Osteoblast (primary cell): Measurements from ENCODE around the gene PHOX2B. TPM values are rescaled to one million over a fixed set of nuclear protein-coding genes. Genes with fewer than 3 reads are reported as not detected.
"Not testable (repeated sequence)": the region's sequence is repeated elsewhere in the genome, so short reads cannot be mapped to it uniquely, and the experiment has no call there.

ENCODE experiments used
- DNase-seq: peaks from one replicate; pipeline ENCODE4 v3.0.0; 2011; ENCODE audit warnings: low spot score, mixed read lengths; ENCODE audit not compliant: insufficient read length; ENCODE audit errors: missing footprints
- H2AFZ ChIP-seq: 2 replicates; pipeline ENCODE4 v1.6.0; 2011; ENCODE audit warnings: mild to moderate bottlenecking, low read length
- H3K27ac ChIP-seq: 2 replicates; pipeline ENCODE4 v1.5.1; 2011; ENCODE audit warnings: mild to moderate bottlenecking, low read depth, low read length, moderate library complexity
- H3K27me3 ChIP-seq: 2 replicates; pipeline ENCODE4 v1.6.0; 2012; ENCODE audit warnings: mild to moderate bottlenecking, control low read depth, inconsistent platforms, low read length, moderate library complexity; ENCODE audit not compliant: insufficient read depth
- H3K36me3 ChIP-seq: 2 replicates; pipeline ENCODE4 v1.5.1; 2011; ENCODE audit warnings: mild to moderate bottlenecking, low read length, control low read depth, moderate library complexity; ENCODE audit not compliant: insufficient read depth
- H3K4me1 ChIP-seq: 2 replicates; pipeline ENCODE4 v1.5.1; 2011; ENCODE audit warnings: mild to moderate bottlenecking, low read length, control low read depth, moderate library complexity; ENCODE audit not compliant: insufficient read depth
- H3K4me2 ChIP-seq: 2 replicates; pipeline ENCODE4 v1.6.0; 2011; ENCODE audit warnings: mild to moderate bottlenecking, low read length; ENCODE audit not compliant: insufficient read depth
- H3K4me3 ChIP-seq: fragments of 200-600 bp; sonication (generic); 3 replicates; pipeline ENCODE4 v1.5.1; 2012; ENCODE audit warnings: mild to moderate bottlenecking, low read length, inconsistent platforms; ENCODE audit not compliant: insufficient read depth
- H3K79me2 ChIP-seq: 2 replicates; pipeline ENCODE4 v1.6.0; 2012; ENCODE audit warnings: mild to moderate bottlenecking, low read length, control low read depth, inconsistent platforms; ENCODE audit not compliant: insufficient read depth
- H3K9me3 ChIP-seq: 2 replicates; pipeline ENCODE4 v1.5.1; 2011; ENCODE audit warnings: low read depth, low read length, control low read depth
- H4K20me1 ChIP-seq: 2 replicates; pipeline ENCODE4 v1.6.0; 2012; ENCODE audit warnings: mild to moderate bottlenecking, low read length, control low read depth; ENCODE audit not compliant: insufficient read depth
- total RNA-seq: library from RNA; depleted of rRNA; stranded (reverse); fragments of >200 nt; gene quantifications from 2 replicates; pipeline ENCODE4 v1.2.3, GENCODE V29; 2012
- TF ChIP-seq, protein P1 (sequence below): IDR thresholded peaks from 2 replicates; pipeline ENCODE4 v1.5.1; 2011; ENCODE audit warnings: mild to moderate bottlenecking, low read depth, low read length, moderate library complexity; ENCODE audit errors: extremely low read depth

The PHOX2B gene
- total RNA-seq, 1 donor = not detected

DNA sequence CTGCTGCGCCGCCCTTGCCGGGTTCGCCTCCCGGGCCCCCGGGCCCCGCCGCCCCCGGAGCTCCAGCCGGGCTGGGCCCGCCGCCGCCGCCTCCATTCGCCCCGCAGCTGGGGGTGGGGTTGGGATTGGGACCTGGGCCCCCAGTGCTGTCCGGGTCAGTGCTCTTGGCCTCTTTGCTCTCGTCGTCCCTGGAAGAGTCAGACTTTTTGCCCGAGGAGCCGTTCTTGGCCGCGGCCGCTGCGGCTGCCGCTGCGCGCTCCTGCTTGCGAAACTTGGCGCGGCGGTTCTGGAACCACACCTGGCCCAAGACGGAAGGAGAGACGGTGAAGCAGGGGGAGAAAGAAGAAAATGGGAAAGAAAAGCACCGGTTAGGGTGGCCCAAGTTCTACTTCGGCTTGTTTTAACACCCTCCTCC is 2.5 kb downstream of the PHOX2B start:
- no peak overlapping the region for H3K4me3 ChIP-seq
- H3K4me1 ChIP-seq = no peaks in the 10 kb centered on the region
- no peak overlapping the region for H3K27ac ChIP-seq
- H4K20me1 ChIP-seq = no peaks in the 10 kb centered on the region
- H3K27me3 ChIP-seq = peaks cover 77% of the 10 kb centered on the region
- TF ChIP-seq, protein P1, sequence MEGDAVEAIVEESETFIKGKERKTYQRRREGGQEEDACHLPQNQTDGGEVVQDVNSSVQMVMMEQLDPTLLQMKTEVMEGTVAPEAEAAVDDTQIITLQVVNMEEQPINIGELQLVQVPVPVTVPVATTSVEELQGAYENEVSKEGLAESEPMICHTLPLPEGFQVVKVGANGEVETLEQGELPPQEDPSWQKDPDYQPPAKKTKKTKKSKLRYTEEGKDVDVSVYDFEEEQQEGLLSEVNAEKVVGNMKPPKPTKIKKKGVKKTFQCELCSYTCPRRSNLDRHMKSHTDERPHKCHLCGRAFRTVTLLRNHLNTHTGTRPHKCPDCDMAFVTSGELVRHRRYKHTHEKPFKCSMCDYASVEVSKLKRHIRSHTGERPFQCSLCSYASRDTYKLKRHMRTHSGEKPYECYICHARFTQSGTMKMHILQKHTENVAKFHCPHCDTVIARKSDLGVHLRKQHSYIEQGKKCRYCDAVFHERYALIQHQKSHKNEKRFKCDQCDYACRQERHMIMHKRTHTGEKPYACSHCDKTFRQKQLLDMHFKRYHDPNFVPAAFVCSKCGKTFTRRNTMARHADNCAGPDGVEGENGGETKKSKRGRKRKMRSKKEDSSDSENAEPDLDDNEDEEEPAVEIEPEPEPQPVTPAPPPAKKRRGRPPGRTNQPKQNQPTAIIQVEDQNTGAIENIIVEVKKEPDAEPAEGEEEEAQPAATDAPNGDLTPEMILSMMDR = no peak
- no peak overlapping the region for H2AFZ ChIP-seq
- H3K36me3 ChIP-seq = no peaks in the 10 kb centered on the region
- DNase-seq = no peak
- no peak overlapping the region for H3K4me2 ChIP-seq
- H3K79me2 ChIP-seq = no peaks in the 10 kb centered on the region
- H3K9me3 ChIP-seq = no peaks in the 10 kb centered on the region

GRCh38 chr4:41745292-41746024 is 3.1 kb downstream of the PHOX2B start:
- Histone ChIP-seq H3K27ac (no peak overlapping the region), H3K9me3 (no peaks in the 10 kb centered on the region), H4K20me1 (no peaks in the 10 kb centered on the region), H3K27me3 (peaks cover 72% of the 10 kb centered on the region), H2AFZ (no peak overlapping the region), H3K79me2 (no peaks in the 10 kb centered on the region), H3K4me2 (no peak overlapping the region), H3K4me1 (no peaks in the 10 kb centered on the region), H3K36me3 (no peaks in the 10 kb centered on the region), H3K4me3 (no peak overlapping the region)
- TF ChIP-seq, protein P1 = no peak
- peak; percentile 74 for DNase-seq

DNA sequence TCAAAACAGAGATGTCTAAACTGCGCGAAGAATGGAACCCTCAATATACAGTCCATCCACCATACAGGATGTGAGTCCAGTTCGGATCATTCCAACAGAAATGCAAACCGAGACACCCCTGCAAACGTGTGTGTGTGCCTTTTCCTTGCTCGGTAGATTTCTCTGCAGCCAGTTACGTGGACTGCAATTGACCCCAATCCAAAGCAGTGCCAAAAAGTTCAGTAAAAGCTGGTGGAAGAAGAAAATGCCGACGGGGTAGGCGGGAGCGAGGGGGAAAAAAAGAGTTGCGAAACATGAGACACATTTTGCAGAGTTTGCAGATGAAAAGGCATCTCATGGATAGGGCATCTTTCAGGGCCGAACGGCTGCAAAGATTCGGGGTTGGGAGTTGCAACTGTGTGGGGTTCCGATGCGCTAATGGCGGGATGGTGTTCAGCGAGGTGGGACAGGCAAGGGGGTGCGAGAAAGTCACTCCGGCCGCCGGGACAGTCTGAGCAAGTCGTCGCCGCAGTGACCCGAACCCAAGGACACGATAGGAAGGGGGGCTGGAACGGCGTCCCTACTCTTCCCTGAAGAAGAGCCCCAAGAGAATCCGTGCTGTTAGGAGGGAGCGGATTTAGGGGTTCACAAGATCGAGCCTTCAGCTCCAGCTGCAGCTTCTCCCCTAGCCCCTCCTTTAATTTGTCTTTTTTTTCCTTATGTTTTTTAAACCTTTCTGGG is 3.8 kb downstream of the PHOX2B start:
- no peak overlapping the region for H3K27ac ChIP-seq
- H3K4me2 ChIP-seq = no peak overlapping the region
- H3K4me3 ChIP-seq = no peak overlapping the region
- H3K27me3 ChIP-seq = peaks cover 64% of the 10 kb centered on the region
- H3K79me2 ChIP-seq = no peaks in the 10 kb centered on the region
- no peak overlapping the region for H2AFZ ChIP-seq
- DNase-seq = peak; percentile 75
- H3K9me3 ChIP-seq = no peaks in the 10 kb centered on the region
- H4K20me1 ChIP-seq = no peaks in the 10 kb centered on the region
- H3K36me3 ChIP-seq = no peaks in the 10 kb centered on the region
- TF ChIP-seq, protein P1 = no peak
- no peaks in the 10 kb centered on the region for H3K4me1 ChIP-seq

- Histone ChIP-seq H3K9me3 (no peaks in the 10 kb centered on the region), H3K4me1 (no peaks in the 10 kb centered on the region), H3K4me3 (no peak overlapping the region), H3K27ac (no peak overlapping the region), H2AFZ (no peak overlapping the region), H3K79me2 (no peaks in the 10 kb centered on the region), H3K27me3 (peaks cover 31% of the 10 kb centered on the region), H3K4me2 (no peak overlapping the region), H4K20me1 (no peaks in the 10 kb centered on the region), H3K36me3 (no peaks in the 10 kb centered on the region)
- TF ChIP-seq, protein P1 = no peak
- DNase-seq = no peak
These were observed 7.2 kb downstream of the PHOX2B start for GRCh38 chr4:41741354-41741753.

DNA sequence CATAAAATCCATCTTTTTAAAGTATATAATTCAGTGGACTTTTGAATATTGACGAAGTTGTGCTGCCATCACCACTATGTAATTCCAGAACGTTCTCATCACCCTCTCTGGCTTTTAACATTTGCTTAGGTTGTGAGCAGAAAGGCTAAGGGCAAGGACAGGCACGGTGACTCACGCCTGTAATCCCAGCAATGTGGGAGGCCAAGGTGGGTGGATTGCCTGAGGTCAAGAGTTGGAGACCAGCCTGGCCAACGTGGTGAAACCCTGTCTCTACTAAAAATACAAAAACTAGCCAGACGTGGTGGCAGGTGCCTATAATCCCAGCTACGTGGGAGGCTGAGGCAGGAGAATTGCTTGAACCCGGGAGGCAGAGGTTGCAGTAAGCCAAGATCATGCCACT is 11.0 kb downstream of the PHOX2B start:
- not testable (repeated sequence) for H3K79me2 ChIP-seq, H3K4me2 ChIP-seq, H3K36me3 ChIP-seq, H3K9me3 ChIP-seq, H3K27ac ChIP-seq, DNase-seq, H4K20me1 ChIP-seq, H3K4me3 ChIP-seq, H2AFZ ChIP-seq, H3K4me1 ChIP-seq, H3K27me3 ChIP-seq
